CD4-positive, alpha-beta memory T cell (primary cell): Measurements from ENCODE around the gene FAM222A. TPM values are rescaled to one million over a fixed set of nuclear protein-coding genes. Genes with fewer than 3 reads are reported as not detected.

Source experiments
- CTCF ChIA-PET: fragments of 350-600 bp; sonication (Branson Sonifier 250); formaldehyde crosslinking; loops from one replicate; lab custom pipeline; 2021; ENCODE audit warnings: inconsistent platforms; ENCODE audit not compliant: partially characterized antibody; lab: Charles Lee
- POLR2A ChIA-PET: fragments of 350-600 bp; sonication (Branson Sonifier 250); formaldehyde crosslinking; loops from one replicate; lab custom pipeline; 2021; ENCODE audit not compliant: partially characterized antibody; lab: Charles Lee
- DNase-seq, 5 donors: peaks; one replicate each; pipeline versions ENCODE4 v3.0.0 to v3.0.0-alpha.2; 2020 to 2022; ENCODE audit warnings: mixed read lengths in 1 of 5
- H3K27ac ChIP-seq: one replicate; pipeline ENCODE4 v1.7.0; 2013; ENCODE audit warnings: low read depth, low read length
- H3K27me3 ChIP-seq: 2 replicates; pipeline ENCODE4 v1.7.0; 2013; ENCODE audit warnings: mild to moderate bottlenecking, low read length, moderate library complexity; ENCODE audit not compliant: insufficient read depth
- H3K36me3 ChIP-seq: 2 replicates; pipeline ENCODE4 v1.7.0; 2013; ENCODE audit warnings: mild to moderate bottlenecking, low read length, moderate library complexity; ENCODE audit not compliant: insufficient read depth
- H3K4me1 ChIP-seq: 2 replicates; pipeline ENCODE4 v1.7.0; 2013; ENCODE audit warnings: mild to moderate bottlenecking, low read length, moderate library complexity; ENCODE audit not compliant: insufficient read depth
- H3K4me3 ChIP-seq, 2 donors: one replicate each; pipeline ENCODE4 v1.7.0; 2013; ENCODE audit warnings: low read length in 2 of 2, mild to moderate bottlenecking in 1 of 2
- H3K9me3 ChIP-seq, 2 donors: one replicate each; pipeline ENCODE4 v1.7.0; 2013; ENCODE audit warnings: low read length in 2 of 2, control low read depth in 1 of 2; ENCODE audit not compliant: control insufficient read depth in 1 of 2
- H3K27ac Mint-ChIP-seq, 7 donors: one replicate each; pipeline ENCODE4 v1.8.0; 2020 to 2021; ENCODE audit warnings: mixed read lengths in 7 of 7, mild to moderate bottlenecking in 6 of 7, inconsistent platforms in 3 of 7, moderate library complexity in 3 of 7
- H3K27me3 Mint-ChIP-seq, 2 donors: one replicate each; pipeline ENCODE4 v1.8.0; 2020 to 2021; ENCODE audit warnings: mixed read lengths in 2 of 2
- H3K36me3 Mint-ChIP-seq, 2 donors: one replicate each; pipeline ENCODE4 v1.8.0; 2020 to 2021; ENCODE audit warnings: mixed read lengths in 2 of 2, inconsistent platforms in 1 of 2, mild to moderate bottlenecking in 1 of 2
- H3K4me1 Mint-ChIP-seq, 4 donors: one replicate each; pipeline ENCODE4 v1.8.0; 2020 to 2021; ENCODE audit warnings: mixed read lengths in 4 of 4, mild to moderate bottlenecking in 1 of 4
- H3K4me3 Mint-ChIP-seq, 8 donors: one replicate each; pipeline ENCODE4 v1.8.0; 2020 to 2021; ENCODE audit warnings: mixed read lengths in 8 of 8, mild to moderate bottlenecking in 7 of 8, moderate library complexity in 6 of 8, inconsistent platforms in 3 of 8
- H3K9me3 Mint-ChIP-seq, 8 donors: one replicate each; pipeline ENCODE4 v1.8.0; 2020 to 2021; ENCODE audit warnings: mixed read lengths in 8 of 8, mild to moderate bottlenecking in 5 of 8, inconsistent platforms in 3 of 8, moderate library complexity in 1 of 8
- intact Hi-C: fragments of 100-400 bp; cut with micrococcal nuclease; formaldehyde crosslinking; loops from one replicate; pipeline ENCODE4 v1.15.1; 2023
- polyA plus RNA-seq, 2 donors: library from polyadenylated mRNA; unstranded; fragments of 300-500 nt; fragmentation: Illumina TruSeq; gene quantifications; one replicate each; pipeline ENCODE4 v1.2.3, GENCODE V29; 2021
- total RNA-seq, 2 experiments: library from RNA; stranded (reverse); gene quantifications; one replicate each; pipeline ENCODE4 v1.2.3, GENCODE V29; 2021

FAM222A gene
- total and polyA plus RNA-seq, 4 experiments from 2014 or later = 0.25 to 0.69 (median 0.55) TPM; not detected in 1

- no peaks in the 10 kb centered on the region for H3K9me3 ChIP-seq
- H3K27me3 ChIP-seq = no peaks in the 10 kb centered on the region
- POLR2A ChIA-PET = no interaction called here
- no peak for DNase-seq
- intact Hi-C loops = no loop called here
- H3K4me3 Mint-ChIP-seq = no peak overlapping the region
- no peak overlapping the region for H3K27ac Mint-ChIP-seq
- H3K9me3 Mint-ChIP-seq = no peaks in the 10 kb centered on the region
- H3K36me3 ChIP-seq = no peaks in the 10 kb centered on the region
- H3K27ac ChIP-seq = no peak overlapping the region
- peaks cover 3 to 6% of the 10 kb centered on the region in 2 donors for H3K27me3 Mint-ChIP-seq
- no peaks in the 10 kb centered on the region for H3K36me3 Mint-ChIP-seq
- no peaks in the 10 kb centered on the region for H3K4me1 ChIP-seq
- CTCF ChIA-PET = no interaction called here
- H3K4me1 Mint-ChIP-seq = no peaks in the 10 kb centered on the region
- H3K4me3 ChIP-seq = no peak overlapping the region
These were observed 100.3 kb downstream of the FAM222A start for GRCh38 chr12:109813810-109814416.

- Histone ChIP-seq H3K4me3 (no peak overlapping the region), H3K4me1 (no peaks in the 10 kb centered on the region), H3K27ac (no peak overlapping the region), H3K36me3 (no peaks in the 10 kb centered on the region), H3K9me3 (no peaks in the 10 kb centered on the region), H3K27me3 (no peaks in the 10 kb centered on the region)
- Mint-ChIP-seq H3K27me3 (peaks cover 6 to 9% of the 10 kb centered on the region in 2 donors), H3K4me1 (no peaks in the 10 kb centered on the region), H3K27ac (no peak overlapping the region), H3K36me3 (no peaks in the 10 kb centered on the region), H3K9me3 (no peaks in the 10 kb centered on the region), H3K4me3 (no peak overlapping the region)
- POLR2A ChIA-PET = no interaction called here
- intact Hi-C loops = no loop called here
- CTCF ChIA-PET = interaction anchor here (1.7 kb wide), 1 partner anchor 9 kb away, joined by 6 read pairs; no protein-coding TSS in a partner anchor
- no peak for DNase-seq
These were observed 101.0 kb downstream of the FAM222A start for GRCh38 chr12:109814600-109815150.

- ChIA-PET CTCF (interaction anchor here (1.5 to 1.7 kb wide), 2 partner anchors 9 to 30 kb away, joined by 3 to 6 read pairs; no protein-coding TSS in a partner anchor), POLR2A (no interaction called here)
- H3K9me3 ChIP-seq = no peaks in the 10 kb centered on the region
- Mint-ChIP-seq H3K9me3 (no peaks in the 10 kb centered on the region), H3K4me1 (no peaks in the 10 kb centered on the region), H3K4me3 (no peak overlapping the region), H3K27me3 (peaks cover 6 to 11% of the 10 kb centered on the region in 2 donors), H3K27ac (no peak overlapping the region), H3K36me3 (no peaks in the 10 kb centered on the region)
- H3K4me3 ChIP-seq = no peak overlapping the region
- no peak overlapping the region for H3K27ac ChIP-seq
- no peaks in the 10 kb centered on the region for H3K4me1 ChIP-seq
- no peaks in the 10 kb centered on the region for H3K36me3 ChIP-seq
- no peaks in the 10 kb centered on the region for H3K27me3 ChIP-seq
- intact Hi-C loops = no loop called here
- DNase-seq = no peak
These were observed 101.6 kb downstream of the FAM222A start for GRCh38 chr12:109815225-109815624.

- intact Hi-C loops = no loop called here
- Histone ChIP-seq H3K27me3 (no peaks in the 10 kb centered on the region), H3K4me3 (no peak overlapping the region), H3K9me3 (no peaks in the 10 kb centered on the region), H3K27ac (no peak overlapping the region), H3K4me1 (no peaks in the 10 kb centered on the region), H3K36me3 (no peaks in the 10 kb centered on the region)
- Mint-ChIP-seq H3K27me3 (peaks cover 6 to 11% of the 10 kb centered on the region in 2 donors), H3K27ac (no peak overlapping the region), H3K4me1 (no peaks in the 10 kb centered on the region), H3K9me3 (no peaks in the 10 kb centered on the region), H3K4me3 (no peak overlapping the region), H3K36me3 (no peaks in the 10 kb centered on the region)
- no peak for DNase-seq
- ChIA-PET POLR2A (no interaction called here), CTCF (interaction anchor here (1.5 to 1.7 kb wide), 2 partner anchors 10 to 29 kb away, joined by 3 to 6 read pairs; no protein-coding TSS in a partner anchor)
These were observed 102.4 kb downstream of the FAM222A start for GRCh38 chr12:109815757-109816617.

- Histone ChIP-seq H3K9me3 (no peaks in the 10 kb centered on the region), H3K4me3 (no peak overlapping the region), H3K4me1 (no peaks in the 10 kb centered on the region), H3K36me3 (no peaks in the 10 kb centered on the region), H3K27me3 (no peaks in the 10 kb centered on the region), H3K27ac (no peak overlapping the region)
- ChIA-PET POLR2A (no interaction called here), CTCF (no interaction called here)
- H3K4me1 Mint-ChIP-seq = no peaks in the 10 kb centered on the region
- no peaks in the 10 kb centered on the region for H3K9me3 Mint-ChIP-seq
- no peak overlapping the region for H3K4me3 Mint-ChIP-seq
- DNase-seq = no peak
- no peaks in the 10 kb centered on the region for H3K36me3 Mint-ChIP-seq
- intact Hi-C loops = no loop called here
- peaks cover 8 to 11% of the 10 kb centered on the region in 2 donors for H3K27me3 Mint-ChIP-seq
- no peak overlapping the region for H3K27ac Mint-ChIP-seq
These were observed 103.2 kb downstream of the FAM222A start for GRCh38 chr12:109816870-109817269.

- H3K36me3 ChIP-seq = no peaks in the 10 kb centered on the region
- intact Hi-C loops = no loop called here
- Mint-ChIP-seq H3K9me3 (no peaks in the 10 kb centered on the region), H3K27ac (no peak overlapping the region), H3K4me3 (no peak overlapping the region), H3K36me3 (no peaks in the 10 kb centered on the region), H3K4me1 (no peaks in the 10 kb centered on the region), H3K27me3 (peaks cover 8 to 13% of the 10 kb centered on the region in 2 donors)
- no peak for DNase-seq
- ChIA-PET POLR2A (no interaction called here), CTCF (no interaction called here)
- no peak overlapping the region for H3K27ac ChIP-seq
- no peaks in the 10 kb centered on the region for H3K27me3 ChIP-seq
- no peaks in the 10 kb centered on the region for H3K9me3 ChIP-seq
- H3K4me3 ChIP-seq = no peak overlapping the region
- H3K4me1 ChIP-seq = no peaks in the 10 kb centered on the region
These were observed 104.1 kb downstream of the FAM222A start for GRCh38 chr12:109817627-109818231.

- Histone ChIP-seq H3K4me3 (no peak overlapping the region), H3K36me3 (no peaks in the 10 kb centered on the region), H3K27me3 (no peaks in the 10 kb centered on the region), H3K27ac (no peak overlapping the region), H3K9me3 (no peaks in the 10 kb centered on the region), H3K4me1 (no peaks in the 10 kb centered on the region)
- intact Hi-C loops = no loop called here
- H3K27ac Mint-ChIP-seq = no peak overlapping the region
- H3K27me3 Mint-ChIP-seq = peaks cover 8 to 13% of the 10 kb centered on the region in 2 donors
- CTCF ChIA-PET = interaction anchor here (0.9 kb wide), 1 partner anchor 27 kb away, joined by 5 read pairs; no protein-coding TSS in a partner anchor
- no peak for DNase-seq
- H3K36me3 Mint-ChIP-seq = no peaks in the 10 kb centered on the region
- H3K4me1 Mint-ChIP-seq = no peaks in the 10 kb centered on the region
- H3K4me3 Mint-ChIP-seq = no peak overlapping the region
- no peaks in the 10 kb centered on the region for H3K9me3 Mint-ChIP-seq
- POLR2A ChIA-PET = no interaction called here
These were observed 104.6 kb downstream of the FAM222A start for GRCh38 chr12:109818253-109818652.
